Endometrium (tissue), 2 donors: ENCODE results near the gene CFAP97D1.
"Not testable (repeated sequence)": the region's sequence is repeated elsewhere in the genome, so short reads cannot be mapped to it uniquely, and the experiment has no call there.

Experiments used
- FAIRE-seq: peaks from 2 replicates; lab custom pipeline; 2012; peaks lifted over from hg19 to GRCh38; lab: Jason Lieb, UNC
- donor health status: control.
- donor health status: control.

Gene CFAP97D1

GRCh38 chr17:43768382-43768781 is 11.9 kb upstream of the CFAP97D1 start:
- FAIRE-seq = no peak

GRCh38 chr17:43768943-43769342 is 11.3 kb upstream of the CFAP97D1 start:
- FAIRE-seq = no peak

- FAIRE-seq = no peak
Measured at GRCh38 chr17:43769426-43769825, 10.8 kb upstream of the CFAP97D1 start.

GRCh38 chr17:43769859-43770258 is 10.4 kb upstream of the CFAP97D1 start:
- no peak for FAIRE-seq

GRCh38 chr17:43770957-43771356 is 9.3 kb upstream of the CFAP97D1 start:
- FAIRE-seq = no peak

- no peak for FAIRE-seq
Measured at GRCh38 chr17:43771463-43771862, 8.8 kb upstream of the CFAP97D1 start.

GRCh38 chr17:43772877-43773648 is 7.2 kb upstream of the CFAP97D1 start:
- no peak for FAIRE-seq

- FAIRE-seq = no peak
Measured at GRCh38 chr17:43774304-43775250, 5.7 kb upstream of the CFAP97D1 start.

GRCh38 chr17:43778337-43779144 is 1.7 kb upstream of the CFAP97D1 start, which contains the start of gene DUSP3:
TSS of gene DUSP3 (minus strand) at chr17:43778977. CDS start at chr17:43778924, 53 bp downstream.
- FAIRE-seq = no peak

GRCh38 chr17:43779145-43780125 is 800 bp upstream of the CFAP97D1 start:
- FAIRE-seq = no peak

GRCh38 chr17:43782913-43783680 is 2.9 kb downstream of the CFAP97D1 start:
- no peak for FAIRE-seq

- FAIRE-seq = no peak
Measured at GRCh38 chr17:43784068-43784467, 3.8 kb downstream of the CFAP97D1 start.

- no peak for FAIRE-seq
Measured at GRCh38 chr17:43784628-43785101, 4.4 kb downstream of the CFAP97D1 start.

GRCh38 chr17:43787728-43788127 is 7.5 kb downstream of the CFAP97D1 start:
- FAIRE-seq = no peak

GRCh38 chr17:43788540-43788939 is 8.3 kb downstream of the CFAP97D1 start:
- FAIRE-seq = no peak

GRCh38 chr17:43789482-43789881 is 9.2 kb downstream of the CFAP97D1 start:
- FAIRE-seq = no peak

GRCh38 chr17:43790311-43790940 is 10.2 kb downstream of the CFAP97D1 start:
- FAIRE-seq = no peak

- FAIRE-seq = no peak
Measured at GRCh38 chr17:43791589-43791988, 11.4 kb downstream of the CFAP97D1 start.

- FAIRE-seq = not testable (repeated sequence)
Measured at GRCh38 chr17:43792668-43793067, 12.4 kb downstream of the CFAP97D1 start.
